CD4-positive, alpha-beta T cell treated with Interleukin-6 for 4 hours (primary cell): ENCODE measurements around the gene RNASE12.
"Not testable (repeated sequence)": the region's sequence is repeated elsewhere in the genome, so short reads cannot be mapped to it uniquely, and the experiment has no call there.

ENCODE experiments used
- DNase-seq: peaks from one replicate; pipeline ENCODE4 v3.0.0-alpha.2; 2020; ENCODE audit warnings: mixed read lengths

The RNASE12 gene

DNA sequence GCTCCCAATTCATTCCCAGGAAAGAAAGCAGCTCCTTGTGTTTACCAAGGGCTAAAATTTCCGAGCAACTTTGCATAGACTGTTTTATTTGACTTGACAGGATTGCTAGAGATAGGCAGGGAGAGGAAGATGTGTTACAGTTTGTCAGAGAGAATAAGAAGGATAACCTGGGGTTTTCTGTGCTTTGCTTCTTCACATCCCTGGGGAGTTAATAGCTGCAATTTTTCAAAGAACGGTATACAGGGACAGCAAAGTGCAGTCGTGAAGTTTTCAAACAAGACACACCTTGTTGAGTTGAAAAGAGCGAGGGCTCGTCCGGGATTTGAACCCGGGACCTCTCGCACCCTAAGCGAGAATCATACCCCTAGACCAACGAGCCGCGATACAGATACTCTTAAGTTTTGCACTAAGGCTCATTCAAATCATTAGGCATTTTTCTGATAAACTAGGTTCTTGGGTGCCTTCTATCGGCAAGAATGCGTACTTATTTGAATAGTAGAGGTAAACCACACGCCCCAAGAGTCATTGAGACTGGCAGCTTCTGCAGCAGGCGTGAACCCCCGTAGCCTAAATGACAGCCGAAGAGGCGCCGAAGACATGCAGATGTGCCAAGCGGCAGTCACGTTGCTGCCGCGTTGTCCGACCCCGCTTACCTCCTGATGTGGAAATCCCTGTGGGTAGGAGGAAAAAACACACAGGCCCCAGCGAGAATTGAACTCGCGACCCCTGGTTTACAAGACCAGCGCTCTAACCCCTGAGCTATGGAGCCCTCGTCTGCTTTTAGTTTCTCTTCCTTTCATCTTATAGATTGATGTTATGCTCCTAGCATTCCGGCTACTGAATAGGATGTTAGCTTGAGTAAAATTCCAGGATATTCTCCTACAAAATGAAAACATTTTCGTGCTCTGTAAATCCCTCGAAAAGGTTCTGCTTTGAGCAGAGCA is 22.2 kb upstream of the RNASE12 start:
- peak; percentile 83 for DNase-seq

DNA sequence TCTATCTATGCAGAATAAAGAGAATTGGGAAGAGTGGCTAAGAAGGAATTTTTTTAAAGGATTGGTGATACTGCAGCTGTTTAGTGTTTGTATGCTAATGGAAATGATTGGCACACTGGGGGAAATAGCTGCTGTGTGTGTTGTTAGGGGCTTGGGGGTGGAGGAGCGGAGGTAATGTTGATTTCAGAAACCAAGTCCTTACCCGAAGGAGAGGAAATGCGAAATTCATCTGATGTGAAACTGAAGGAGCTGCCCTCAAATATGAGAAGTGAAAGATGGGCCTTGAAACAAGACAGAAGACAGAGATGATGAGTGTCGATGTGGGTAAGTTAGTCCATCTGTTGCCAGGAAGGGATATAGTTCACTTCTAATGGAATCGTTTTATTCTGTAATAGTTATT is 21.2 kb upstream of the RNASE12 start:
- no peak for DNase-seq

GRCh38 chr14:20611277-20611676 is 20.1 kb upstream of the RNASE12 start:
- DNase-seq: no peak

DNA sequence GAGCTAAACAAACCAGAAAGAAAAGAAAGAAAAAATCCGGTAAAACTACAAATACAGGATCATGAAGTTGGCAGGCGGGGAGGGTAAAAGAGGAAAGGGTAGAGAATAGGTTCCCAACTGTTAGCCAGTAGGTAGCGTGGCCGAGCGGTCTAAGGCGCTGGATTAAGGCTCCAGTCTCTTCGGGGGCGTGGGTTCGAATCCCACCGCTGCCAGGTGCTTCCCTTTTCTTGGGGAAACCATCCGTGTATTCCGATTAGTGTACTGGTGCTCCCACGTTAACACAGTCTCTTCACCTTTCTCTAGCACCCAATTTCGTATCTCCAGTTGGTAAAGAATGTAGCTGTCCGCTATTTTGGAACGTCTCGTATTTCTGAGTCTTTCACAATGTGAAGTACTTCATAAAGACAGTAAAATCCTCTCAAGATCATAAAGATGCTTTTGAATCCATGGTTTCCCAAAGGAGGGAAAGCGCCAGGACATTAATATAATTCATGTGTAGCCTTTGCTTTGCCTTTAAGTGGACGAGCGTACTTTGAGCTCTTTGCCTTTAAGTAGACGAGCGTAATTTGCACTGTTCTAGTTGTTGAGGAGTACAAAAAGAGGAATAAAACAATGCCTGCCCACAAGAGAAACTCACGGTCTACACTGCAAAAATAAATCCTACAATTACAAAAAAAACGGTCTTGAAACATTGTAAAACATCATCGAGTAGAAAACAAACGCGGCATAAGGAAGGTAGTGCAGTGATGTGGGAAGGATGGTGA is 19.0 kb upstream of the RNASE12 start:
- DNase-seq: peak; percentile 68

- DNase-seq: peak; percentile 62
These were observed 18.2 kb upstream of the RNASE12 start for GRCh38 chr14:20609215-20610001.

DNA sequence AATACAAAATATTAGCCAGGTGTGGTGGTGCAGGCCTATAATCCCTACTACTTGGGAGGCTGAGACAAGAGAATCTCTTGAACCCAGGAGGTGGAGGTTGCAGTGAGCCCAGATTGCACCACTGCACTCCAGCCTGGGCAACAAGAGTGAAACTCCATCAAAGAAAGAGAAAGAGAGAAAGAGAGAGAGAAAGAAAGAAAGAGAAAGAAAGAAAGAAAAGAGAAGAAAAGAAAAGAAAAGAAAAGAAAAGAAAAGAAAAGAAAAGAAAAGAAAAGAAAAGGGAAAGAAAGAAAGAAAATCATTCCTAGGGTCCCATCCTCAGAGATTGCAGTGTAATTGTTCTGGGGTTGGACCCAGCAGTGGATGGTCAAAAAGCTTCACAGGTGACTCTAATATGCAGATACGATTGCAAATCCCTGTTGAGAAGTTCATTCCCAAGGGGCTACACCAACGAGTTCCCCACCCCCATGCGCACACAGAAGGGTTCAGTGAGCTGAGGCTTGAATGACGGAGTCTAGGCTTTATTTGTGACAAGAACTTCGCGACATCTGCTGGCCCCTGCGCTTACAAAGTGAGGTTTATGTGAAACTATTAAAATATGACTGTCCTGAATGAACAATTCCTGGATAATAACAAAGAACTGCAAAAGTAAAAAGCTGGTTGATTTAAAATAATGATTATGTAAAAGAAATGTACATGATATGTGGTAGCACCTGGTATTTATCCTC is 17.4 kb upstream of the RNASE12 start:
- DNase-seq: no peak

DNA sequence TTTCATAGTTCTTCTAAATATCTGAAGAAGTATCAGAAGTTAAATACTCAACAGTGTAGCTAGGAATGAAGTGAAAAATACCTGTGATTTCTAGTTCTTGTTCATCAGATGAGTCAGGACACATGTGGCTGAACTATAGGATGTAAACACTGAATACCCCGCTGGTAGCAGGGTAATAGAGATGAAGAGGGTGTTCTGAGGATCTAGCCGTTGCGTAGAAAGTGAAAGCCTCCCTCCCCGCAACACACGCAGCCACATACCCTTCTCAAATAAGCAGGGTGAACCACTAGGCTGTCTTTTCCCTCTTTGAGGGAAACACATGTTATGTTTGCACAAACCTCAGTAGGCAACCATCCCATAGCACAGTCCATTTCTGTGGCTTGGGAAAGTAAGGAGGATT is 16.4 kb upstream of the RNASE12 start:
- no peak for DNase-seq

GRCh38 chr14:20606902-20607242 is 15.7 kb upstream of the RNASE12 start:
- no peak for DNase-seq

- no peak for DNase-seq
These were observed 15.2 kb upstream of the RNASE12 start for GRCh38 chr14:20606190-20606901.

GRCh38 chr14:20603813-20604690 is 12.9 kb upstream of the RNASE12 start:
- DNase-seq: no peak

GRCh38 chr14:20602583-20602982 is 11.4 kb upstream of the RNASE12 start:
- no peak for DNase-seq

DNA sequence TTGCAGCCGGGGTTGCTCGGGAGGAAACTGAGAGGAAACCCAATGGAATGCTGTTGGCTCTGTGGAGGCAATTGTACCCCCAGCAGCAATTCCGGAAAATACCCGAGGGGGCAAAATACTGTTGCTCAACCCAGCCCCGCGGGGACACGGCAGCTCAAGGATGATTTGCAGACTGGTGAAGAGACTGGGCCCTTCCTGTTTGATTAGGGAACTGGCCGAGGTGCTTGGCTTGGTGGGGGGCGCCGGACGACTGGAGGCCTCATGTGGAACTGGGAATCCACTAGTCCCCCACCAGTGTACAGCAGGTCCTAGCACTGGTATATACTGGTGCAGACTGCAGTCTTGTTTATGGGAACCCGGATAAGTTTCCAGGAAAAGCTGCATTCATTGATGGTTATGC is 10.3 kb upstream of the RNASE12 start:
- no peak for DNase-seq

- no peak for DNase-seq
These were observed 5.9 kb upstream of the RNASE12 start for GRCh38 chr14:20597108-20597507.

- not testable (repeated sequence) for DNase-seq
These were observed 4.5 kb upstream of the RNASE12 start for GRCh38 chr14:20595726-20596125.

GRCh38 chr14:20592574-20592973 is 1.4 kb upstream of the RNASE12 start:
- DNase-seq: no peak

DNA sequence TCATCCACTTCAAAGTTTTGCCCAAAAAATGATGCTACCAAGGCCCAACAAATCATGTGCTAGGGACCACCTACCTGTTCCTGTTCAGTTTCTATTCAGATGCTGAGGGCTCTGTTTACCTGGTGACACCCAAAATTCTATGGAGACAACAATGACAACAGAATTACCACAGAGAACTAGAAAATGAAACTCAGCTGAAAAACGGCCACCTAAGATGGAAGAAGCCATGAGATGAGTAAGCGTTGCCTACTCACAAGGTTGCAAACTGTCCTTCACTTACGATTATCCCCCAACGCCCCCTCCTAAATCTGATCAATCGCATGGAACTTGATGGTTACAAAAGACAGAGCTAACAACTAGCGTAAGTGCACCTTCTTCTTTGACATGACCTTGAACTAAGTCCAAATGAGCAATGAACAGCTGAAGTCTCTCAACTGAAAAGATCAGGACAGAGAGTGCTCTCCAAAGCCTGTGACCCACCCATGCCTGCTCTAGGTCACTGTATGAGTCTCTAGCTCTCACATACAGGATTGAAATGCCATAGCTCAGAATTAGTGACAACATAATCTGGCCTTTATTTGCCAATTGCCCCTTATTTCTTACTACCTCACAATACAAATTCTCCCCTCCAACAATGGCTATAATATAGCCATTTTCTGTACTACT is 3.6 kb downstream of the RNASE12 start, which contains the start of gene RNASE11:
TSS of gene RNASE11 (minus strand) at position 513 of the 666 bp plus-strand sequence.
- DNase-seq: no peak

- no peak for DNase-seq
These were observed 7.3 kb downstream of the RNASE12 start for GRCh38 chr14:20583908-20584307.

- DNase-seq: no peak
These were observed 8.0 kb downstream of the RNASE12 start for GRCh38 chr14:20583142-20583541.

GRCh38 chr14:20580242-20580641 is 10.9 kb downstream of the RNASE12 start:
- DNase-seq: no peak
